Endothelial cell of umbilical vein (primary cell): Measurements from ENCODE around the gene PUM2.

Experiments
- EZH2 ChIP-seq: IDR thresholded peaks from 2 replicates; pipeline ENCODE4 v1.6.1; 2012; ENCODE audit warnings: borderline replicate concordance, low read depth, mild to moderate bottlenecking, moderate library complexity, low read length, inconsistent platforms; ENCODE audit not compliant: severe bottlenecking
- GATA2 ChIP-seq: IDR thresholded peaks from 2 replicates; pipeline ENCODE4 v1.7.0; 2011; ENCODE audit warnings: low read depth, mild to moderate bottlenecking, moderate library complexity, mixed read lengths, low read length; ENCODE audit not compliant: insufficient read length, insufficient read depth
- JUN ChIP-seq: IDR thresholded peaks from 2 replicates; pipeline ENCODE4 v1.6.1; 2011; ENCODE audit warnings: borderline replicate concordance, low read depth; ENCODE audit not compliant: insufficient read length, insufficient read depth
- MYC ChIP-seq: IDR thresholded peaks from one replicate; pipeline ENCODE4 v1.6.1; 2011; ENCODE audit warnings: mild to moderate bottlenecking, low read depth, low read length
- POLR2A ChIP-seq: IDR thresholded peaks from 2 replicates; pipeline ENCODE4 v1.6.1; 2012; ENCODE audit warnings: low read depth, mild to moderate bottlenecking, control low read depth, low read length
- POLR2AphosphoS5 ChIP-seq: IDR thresholded peaks from 2 replicates; pipeline ENCODE4 v1.6.1; 2012; ENCODE audit warnings: low read depth, mild to moderate bottlenecking, control low read depth, low read length, moderate library complexity; ENCODE audit not compliant: insufficient read depth
- TF ChIP-seq, protein P1 (sequence below), 2 donors: IDR thresholded peaks; 1 replicate in 1 of 2; 2 replicates in 1 of 2; pipeline ENCODE4 v1.5.1; 2011; ENCODE audit warnings: low read length in 2 of 2, mild to moderate bottlenecking in 2 of 2, moderate library complexity in 2 of 2, control low read depth in 1 of 2, inconsistent platforms in 1 of 2, low read depth in 1 of 2; ENCODE audit not compliant: insufficient read depth in 1 of 2; ENCODE audit errors: extremely low read depth in 1 of 2
- TF ChIP-seq, protein P2 (sequence below): IDR thresholded peaks from 2 replicates; pipeline ENCODE4 v1.6.1; 2011; ENCODE audit not compliant: insufficient read depth, insufficient read length

DNA sequence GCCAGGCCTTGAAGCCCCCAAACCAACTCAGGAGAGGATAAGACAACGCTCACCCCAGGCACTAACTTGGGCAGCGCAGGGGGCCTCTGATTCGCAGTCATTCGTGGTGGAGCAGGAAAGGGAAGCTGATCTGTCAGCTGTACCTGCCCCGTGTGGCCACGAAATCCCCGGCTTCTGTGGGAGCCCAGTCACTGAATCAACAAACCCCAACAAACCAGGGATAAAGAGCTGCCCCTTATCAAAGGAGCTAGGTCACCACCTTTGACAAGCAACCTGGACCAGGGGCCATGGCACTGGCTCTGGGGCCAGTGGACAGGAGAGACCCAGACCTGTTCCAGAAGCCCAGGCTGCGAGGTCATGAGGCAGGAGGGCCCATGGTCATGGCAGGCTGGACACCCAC lies 140.2 kb downstream of the PUM2 start:
- TF ChIP-seq, protein P1, sequence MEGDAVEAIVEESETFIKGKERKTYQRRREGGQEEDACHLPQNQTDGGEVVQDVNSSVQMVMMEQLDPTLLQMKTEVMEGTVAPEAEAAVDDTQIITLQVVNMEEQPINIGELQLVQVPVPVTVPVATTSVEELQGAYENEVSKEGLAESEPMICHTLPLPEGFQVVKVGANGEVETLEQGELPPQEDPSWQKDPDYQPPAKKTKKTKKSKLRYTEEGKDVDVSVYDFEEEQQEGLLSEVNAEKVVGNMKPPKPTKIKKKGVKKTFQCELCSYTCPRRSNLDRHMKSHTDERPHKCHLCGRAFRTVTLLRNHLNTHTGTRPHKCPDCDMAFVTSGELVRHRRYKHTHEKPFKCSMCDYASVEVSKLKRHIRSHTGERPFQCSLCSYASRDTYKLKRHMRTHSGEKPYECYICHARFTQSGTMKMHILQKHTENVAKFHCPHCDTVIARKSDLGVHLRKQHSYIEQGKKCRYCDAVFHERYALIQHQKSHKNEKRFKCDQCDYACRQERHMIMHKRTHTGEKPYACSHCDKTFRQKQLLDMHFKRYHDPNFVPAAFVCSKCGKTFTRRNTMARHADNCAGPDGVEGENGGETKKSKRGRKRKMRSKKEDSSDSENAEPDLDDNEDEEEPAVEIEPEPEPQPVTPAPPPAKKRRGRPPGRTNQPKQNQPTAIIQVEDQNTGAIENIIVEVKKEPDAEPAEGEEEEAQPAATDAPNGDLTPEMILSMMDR (IDR thresholded peaks at IDR 0.05; ENCODE audit: extremely low read depth in 1 of 2, insufficient read depth in 1 of 2, low read depth in 1 of 2, low read length in 2 of 2), result no peak
- TF ChIP-seq POLR2AphosphoS5 (no peak), EZH2 (no peak), POLR2A (no peak), JUN (no peak), MYC (no peak), GATA2 (no peak)
- TF ChIP-seq, protein P2, sequence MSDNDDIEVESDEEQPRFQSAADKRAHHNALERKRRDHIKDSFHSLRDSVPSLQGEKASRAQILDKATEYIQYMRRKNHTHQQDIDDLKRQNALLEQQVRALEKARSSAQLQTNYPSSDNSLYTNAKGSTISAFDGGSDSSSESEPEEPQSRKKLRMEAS, result no peak
